ENCODE measurements around the gene SYN1. TPM values are rescaled to one million over a fixed set of nuclear protein-coding genes. Genes with fewer than 3 reads are reported as not detected.
A peak's percentile ranks its signal among the peaks of the same experiment; 100 is the strongest.

The SYN1 gene
- total RNA-seq, 4 donors from 2014 or later = 1.0 to 3.1 (median 1.3) TPM; not detected in 1

DNA sequence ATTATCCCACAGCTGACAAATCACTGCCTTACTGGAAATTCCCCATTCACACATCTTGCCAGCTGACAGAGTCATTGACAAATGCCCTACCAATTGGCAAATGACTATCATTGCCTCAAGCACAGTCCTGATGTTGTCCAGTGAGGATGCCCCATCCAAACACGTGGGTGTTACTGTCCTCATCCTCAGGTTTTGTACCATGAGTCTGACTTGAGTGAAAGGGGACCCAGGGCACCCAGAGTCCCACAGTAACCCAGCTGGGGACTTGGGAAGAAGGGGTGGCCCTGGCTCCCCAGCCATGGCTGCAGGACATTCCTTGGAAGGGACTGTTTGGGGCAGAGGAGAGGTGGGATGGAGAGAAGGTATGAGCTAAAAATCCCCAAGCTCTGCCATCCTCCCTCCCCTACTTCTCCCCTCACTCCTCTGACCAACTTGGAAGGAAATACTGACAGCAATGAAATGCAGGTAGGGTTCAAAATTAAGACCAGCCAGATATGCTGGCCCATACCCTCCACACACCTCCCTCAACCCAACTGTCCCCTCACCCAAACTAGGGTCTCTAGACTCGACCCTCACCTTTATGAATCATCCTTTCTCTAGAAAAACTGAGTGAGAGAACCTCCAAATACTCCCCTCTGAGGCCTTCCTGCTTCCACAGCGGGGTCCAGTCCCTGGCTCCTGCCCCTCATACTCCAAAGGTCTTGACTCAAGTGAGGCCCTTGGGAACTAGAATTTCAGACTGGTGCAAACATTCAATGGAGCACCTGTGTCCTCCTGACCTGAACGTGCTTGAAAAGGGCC is 32.4 kb downstream of the SYN1 start:
- TF ChIP-seq, protein P1, sequence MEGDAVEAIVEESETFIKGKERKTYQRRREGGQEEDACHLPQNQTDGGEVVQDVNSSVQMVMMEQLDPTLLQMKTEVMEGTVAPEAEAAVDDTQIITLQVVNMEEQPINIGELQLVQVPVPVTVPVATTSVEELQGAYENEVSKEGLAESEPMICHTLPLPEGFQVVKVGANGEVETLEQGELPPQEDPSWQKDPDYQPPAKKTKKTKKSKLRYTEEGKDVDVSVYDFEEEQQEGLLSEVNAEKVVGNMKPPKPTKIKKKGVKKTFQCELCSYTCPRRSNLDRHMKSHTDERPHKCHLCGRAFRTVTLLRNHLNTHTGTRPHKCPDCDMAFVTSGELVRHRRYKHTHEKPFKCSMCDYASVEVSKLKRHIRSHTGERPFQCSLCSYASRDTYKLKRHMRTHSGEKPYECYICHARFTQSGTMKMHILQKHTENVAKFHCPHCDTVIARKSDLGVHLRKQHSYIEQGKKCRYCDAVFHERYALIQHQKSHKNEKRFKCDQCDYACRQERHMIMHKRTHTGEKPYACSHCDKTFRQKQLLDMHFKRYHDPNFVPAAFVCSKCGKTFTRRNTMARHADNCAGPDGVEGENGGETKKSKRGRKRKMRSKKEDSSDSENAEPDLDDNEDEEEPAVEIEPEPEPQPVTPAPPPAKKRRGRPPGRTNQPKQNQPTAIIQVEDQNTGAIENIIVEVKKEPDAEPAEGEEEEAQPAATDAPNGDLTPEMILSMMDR (IDR thresholded peaks at IDR 0.05) = no peak
- DNase-seq (ENCODE audit: low spot score) = no peak
- peak; percentile 29 for ATAC-seq (ENCODE audit: low FRiP score)

DNA sequence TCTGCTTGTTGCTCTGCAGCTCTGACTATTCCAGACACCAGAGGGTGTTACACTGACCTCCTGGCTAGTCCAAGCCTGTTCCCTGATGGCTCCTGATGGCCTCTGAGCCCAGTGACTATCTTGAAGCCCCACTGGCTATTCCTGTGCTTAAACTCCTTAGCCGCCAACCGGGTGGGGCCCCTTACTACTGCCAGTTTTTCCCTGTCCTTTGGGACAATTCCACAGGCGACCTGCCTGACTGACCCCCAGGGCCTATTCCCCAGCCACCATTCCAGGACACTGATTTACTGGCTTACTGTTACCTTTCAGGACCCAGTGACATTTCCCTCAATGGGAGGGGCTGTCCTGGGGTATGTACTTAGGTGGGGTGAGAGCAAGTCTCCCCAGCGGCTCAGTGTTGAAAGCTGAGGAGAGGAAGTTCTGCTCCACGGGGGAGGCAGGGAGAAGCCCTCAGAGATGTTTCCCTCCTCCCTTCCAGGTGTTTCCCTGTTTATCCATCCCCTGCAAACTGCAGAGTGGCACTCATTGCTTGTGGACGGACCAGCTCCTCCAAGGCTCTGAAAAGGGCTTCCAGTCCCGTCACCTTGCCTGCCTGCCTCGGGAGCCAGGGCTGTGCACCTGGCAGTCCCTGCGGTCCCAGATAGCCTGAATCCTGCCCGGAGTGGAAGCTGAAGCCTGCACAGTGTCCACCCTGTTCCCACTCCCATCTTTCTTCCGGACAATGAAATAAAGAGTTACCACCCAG is 33.4 kb downstream of the SYN1 start:
- no peak for DNase-seq (ENCODE audit: low spot score)
- TF ChIP-seq, protein P1 (IDR thresholded peaks at IDR 0.05) = no peak
- ATAC-seq (ENCODE audit: low FRiP score) = peak; percentile 9

DNA sequence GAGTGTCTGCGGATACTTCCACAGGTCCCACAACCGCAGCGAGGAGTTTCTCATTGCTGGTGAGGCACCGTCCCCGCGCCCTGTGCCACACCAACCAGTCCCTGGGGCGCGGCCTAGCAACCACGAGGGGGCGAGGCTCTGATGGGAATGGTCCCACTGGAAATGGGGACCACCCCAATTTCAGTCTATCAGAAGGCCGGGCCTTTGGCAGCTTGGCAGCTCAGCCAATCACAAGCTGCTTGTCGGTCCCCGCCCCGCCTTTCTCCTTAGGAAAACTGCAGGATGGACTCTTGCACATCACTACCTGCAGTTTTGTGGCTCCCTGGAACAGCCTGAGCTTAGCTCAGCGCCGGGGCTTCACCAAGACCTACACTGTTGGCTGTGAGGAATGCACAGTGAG is 34.4 kb downstream of the SYN1 start:
- TF ChIP-seq, protein P1 (IDR thresholded peaks at IDR 0.05) = no peak
- ATAC-seq (ENCODE audit: low FRiP score) (no peak), DNase-seq (ENCODE audit: low spot score) (no peak)

DNA sequence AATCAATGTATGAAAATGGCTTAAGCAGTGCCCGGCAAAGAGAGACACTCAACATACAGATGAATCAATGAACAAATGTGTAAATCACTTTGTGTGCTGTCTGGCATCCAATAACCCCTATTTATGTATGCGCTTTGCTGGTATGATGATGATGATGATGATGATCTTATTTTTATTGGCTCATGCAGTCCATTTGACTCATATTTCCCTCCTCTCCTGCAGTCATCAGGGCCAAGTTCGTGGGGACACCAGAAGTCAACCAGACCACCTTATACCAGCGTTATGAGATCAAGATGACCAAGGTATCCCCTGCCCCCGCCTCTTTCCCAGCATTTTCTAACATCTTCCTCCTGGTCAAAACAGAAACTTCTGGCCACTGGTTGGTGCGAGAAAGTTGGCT is 34.9 kb downstream of the SYN1 start:
- TF ChIP-seq, protein P1 (IDR thresholded peaks at IDR 0.05) = no peak
- ATAC-seq (ENCODE audit: low FRiP score) = no peak
- DNase-seq (ENCODE audit: low spot score) = no peak

DNA sequence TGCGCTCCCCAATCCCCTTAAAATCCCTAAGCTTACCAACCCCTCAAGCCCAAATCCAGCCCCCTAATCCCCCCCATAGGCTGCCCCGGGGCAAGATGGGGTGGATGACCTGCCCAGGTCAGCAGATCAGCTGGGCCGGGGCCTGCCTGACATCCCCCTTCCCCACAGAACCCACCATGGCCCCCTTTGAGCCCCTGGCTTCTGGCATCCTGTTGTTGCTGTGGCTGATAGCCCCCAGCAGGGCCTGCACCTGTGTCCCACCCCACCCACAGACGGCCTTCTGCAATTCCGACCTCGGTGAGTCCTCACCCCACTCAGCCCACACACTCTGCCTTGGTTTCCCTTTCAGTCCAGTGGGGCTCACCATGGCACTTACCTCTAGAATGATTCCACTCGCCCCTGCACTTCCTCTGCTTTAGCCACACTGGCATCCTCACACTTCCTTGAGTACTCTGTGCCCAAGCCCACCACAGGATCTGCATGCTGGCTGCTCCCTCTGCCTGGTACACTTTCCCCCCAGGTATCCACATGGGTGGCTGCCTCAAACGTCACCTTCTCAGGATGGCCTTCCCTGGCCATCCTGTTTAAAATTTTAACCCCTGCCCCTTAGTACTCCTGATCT is 36.3 kb downstream of the SYN1 start:
- no peak for DNase-seq (ENCODE audit: low spot score)
- ATAC-seq (ENCODE audit: low FRiP score) = no peak
- TF ChIP-seq, protein P1 (IDR thresholded peaks at IDR 0.05) = no peak

DNA sequence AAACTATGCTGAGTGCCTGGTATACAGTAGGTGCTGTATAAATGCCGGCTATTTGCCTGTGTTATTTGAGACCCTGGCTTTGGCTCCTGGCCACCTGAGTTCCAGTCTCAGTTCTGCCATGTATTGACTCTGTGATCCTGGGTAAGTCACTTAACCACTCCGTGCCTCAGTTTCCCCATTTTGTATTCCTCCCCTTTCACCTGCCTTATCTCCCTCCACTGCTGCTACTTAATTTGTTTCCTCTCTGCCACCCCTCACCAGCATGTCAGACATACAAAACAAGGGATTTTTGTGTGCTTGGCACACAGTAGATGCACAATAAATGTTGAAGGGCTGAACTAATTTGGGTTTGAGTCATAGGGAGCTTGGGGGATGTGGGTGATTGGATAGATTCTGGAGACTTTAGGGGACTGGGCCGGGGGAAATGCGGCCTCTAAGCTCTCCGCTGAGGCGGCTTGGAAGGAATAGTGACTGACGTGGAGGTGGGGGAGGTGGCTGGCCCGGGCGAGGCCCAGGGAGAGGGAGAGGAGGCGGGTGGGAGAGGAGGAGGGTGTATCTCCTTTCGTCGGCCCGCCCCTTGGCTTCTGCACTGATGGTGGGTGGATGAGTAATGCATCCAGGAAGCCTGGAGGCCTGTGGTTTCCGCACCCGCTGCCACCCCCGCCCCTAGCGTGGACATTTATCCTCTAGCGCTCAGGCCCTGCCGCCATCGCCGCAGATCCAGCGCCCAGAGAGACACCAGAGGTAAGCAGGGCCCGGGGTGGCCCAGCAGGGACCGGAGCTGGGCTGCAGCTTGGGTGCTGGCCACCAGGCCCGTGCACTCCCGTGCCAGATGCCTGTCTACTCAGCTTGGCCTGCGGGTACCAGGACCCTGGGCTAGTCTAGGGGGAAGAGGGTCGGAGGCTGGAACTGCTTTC is 37.7 kb downstream of the SYN1 start, which contains the start of gene TIMP1:
Gene TIMP1 (plus strand): TSS at position 706 of the 917 bp plus-strand sequence. CDS start 980 bp downstream, outside the sequence.
- TF ChIP-seq, protein P1 (IDR thresholded peaks at IDR 0.05) = no peak
- DNase-seq (ENCODE audit: low spot score) (peak; percentile 71), ATAC-seq (ENCODE audit: low FRiP score) (peak; percentile 68)

Measured in omental fat pad (tissue), 4 donors.